GM12875 (cell line): ENCODE data around the gene PIK3R1.

Experiments
- H3K4me3 ChIP-seq: one replicate; pipeline ENCODE4 v1.5.1; 2011; ENCODE audit warnings: low read depth, low read length, control low read depth
- CTCF ChIP-seq: IDR thresholded peaks from 2 replicates; pipeline ENCODE4 v1.5.1; 2011; ENCODE audit warnings: low read depth, mild to moderate bottlenecking, control low read depth, inconsistent platforms, low read length, moderate library complexity, borderline replicate concordance; ENCODE audit not compliant: insufficient read depth

The PIK3R1 gene

GRCh38 chr5:68347536-68347935, 132.0 kb downstream of the PIK3R1 start:
- no peak for TF ChIP-seq CTCF
- H3K4me3 ChIP-seq = no peak overlapping the region

GRCh38 chr5:68348447-68349222, 133.1 kb downstream of the PIK3R1 start:
- no peak overlapping the region for H3K4me3 ChIP-seq
- TF ChIP-seq CTCF = no peak

DNA sequence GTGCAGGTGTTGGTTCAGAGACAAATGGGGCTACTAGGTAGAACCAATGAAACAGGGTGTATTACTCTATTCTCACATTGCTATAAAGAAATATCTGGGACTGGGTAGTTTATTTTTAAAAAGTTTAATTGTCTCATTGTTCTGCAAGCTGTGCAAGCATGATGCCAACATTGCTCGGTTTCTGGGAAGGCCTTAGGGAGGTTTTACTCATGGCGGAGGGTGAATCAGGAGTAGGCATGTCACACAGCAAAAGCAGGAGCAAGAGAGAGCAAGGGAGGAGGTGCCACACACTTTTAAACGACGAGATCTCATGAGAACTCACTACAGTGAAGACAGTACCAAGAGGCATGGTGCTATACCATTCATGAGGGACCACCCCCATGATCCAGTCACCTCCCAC, 134.6 kb downstream of the PIK3R1 start:
- no peak for TF ChIP-seq CTCF
- H3K4me3 ChIP-seq = no peak overlapping the region
